HL-60 (cell line): ENCODE measurements around the gene CACNA1C.

ENCODE experiments used
- POLR2AphosphoS5 ChIP-seq: IDR thresholded peaks from 2 replicates; pipeline ENCODE4 v1.6.1; 2012; ENCODE audit warnings: low read depth
- TF ChIP-seq, protein P1 (sequence below): IDR thresholded peaks from one replicate; pipeline ENCODE4 v1.5.1; 2011; ENCODE audit warnings: low read length, control low read depth, inconsistent platforms; ENCODE audit not compliant: insufficient read depth

DNA sequence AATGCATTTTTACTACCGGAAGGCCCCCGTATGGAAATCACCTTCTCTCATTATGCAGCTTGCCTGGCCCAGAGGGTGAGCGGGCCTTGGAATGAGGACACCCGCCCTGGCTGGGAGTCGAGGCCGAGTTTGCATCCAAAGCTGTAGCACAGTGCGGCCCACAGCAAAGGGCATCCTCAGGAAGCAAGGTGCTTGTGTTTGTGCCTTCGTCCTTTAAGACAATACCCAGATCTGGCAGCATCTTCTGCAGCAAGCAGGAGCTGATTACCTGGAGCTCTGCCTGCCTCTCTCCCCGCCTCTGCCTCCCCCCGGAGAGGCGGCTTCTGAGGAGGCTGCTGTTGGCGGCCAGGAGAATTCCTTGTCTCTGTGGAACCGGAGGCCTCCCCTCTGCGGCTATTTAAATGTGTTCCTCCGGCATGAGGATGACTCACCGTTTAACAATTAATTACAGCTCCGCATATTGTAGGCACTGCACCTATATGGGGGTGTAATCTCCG is 145.3 kb downstream of the CACNA1C start:
- no peak for TF ChIP-seq POLR2AphosphoS5
- TF ChIP-seq, protein P1, sequence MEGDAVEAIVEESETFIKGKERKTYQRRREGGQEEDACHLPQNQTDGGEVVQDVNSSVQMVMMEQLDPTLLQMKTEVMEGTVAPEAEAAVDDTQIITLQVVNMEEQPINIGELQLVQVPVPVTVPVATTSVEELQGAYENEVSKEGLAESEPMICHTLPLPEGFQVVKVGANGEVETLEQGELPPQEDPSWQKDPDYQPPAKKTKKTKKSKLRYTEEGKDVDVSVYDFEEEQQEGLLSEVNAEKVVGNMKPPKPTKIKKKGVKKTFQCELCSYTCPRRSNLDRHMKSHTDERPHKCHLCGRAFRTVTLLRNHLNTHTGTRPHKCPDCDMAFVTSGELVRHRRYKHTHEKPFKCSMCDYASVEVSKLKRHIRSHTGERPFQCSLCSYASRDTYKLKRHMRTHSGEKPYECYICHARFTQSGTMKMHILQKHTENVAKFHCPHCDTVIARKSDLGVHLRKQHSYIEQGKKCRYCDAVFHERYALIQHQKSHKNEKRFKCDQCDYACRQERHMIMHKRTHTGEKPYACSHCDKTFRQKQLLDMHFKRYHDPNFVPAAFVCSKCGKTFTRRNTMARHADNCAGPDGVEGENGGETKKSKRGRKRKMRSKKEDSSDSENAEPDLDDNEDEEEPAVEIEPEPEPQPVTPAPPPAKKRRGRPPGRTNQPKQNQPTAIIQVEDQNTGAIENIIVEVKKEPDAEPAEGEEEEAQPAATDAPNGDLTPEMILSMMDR, result no peak
